Stimulated activated CD8-positive, alpha-beta memory T cell treated with anti-CD3 and anti-CD28 coated beads, Interleukin-15, amount 100 ng/mL, for 24 hours (primary cell): ENCODE measurements around the gene ATP4B.

ENCODE experiments used
- DNase-seq: peaks from one replicate; pipeline ENCODE4 v3.0.0-alpha.2; 2020; ENCODE audit warnings: low read depth

ATP4B gene

GRCh38 chr13:113657851-113658741 is at the start of gene ATP4B:
Gene ATP4B, minus strand, starts transcription at chr13:113658198. Its CDS starts 54 bp downstream, at chr13:113658144.
- DNase-seq: no peak

- no peak for DNase-seq
Observed at GRCh38 chr13:113672002-113672651, 14.1 kb upstream of the ATP4B start.

DNA sequence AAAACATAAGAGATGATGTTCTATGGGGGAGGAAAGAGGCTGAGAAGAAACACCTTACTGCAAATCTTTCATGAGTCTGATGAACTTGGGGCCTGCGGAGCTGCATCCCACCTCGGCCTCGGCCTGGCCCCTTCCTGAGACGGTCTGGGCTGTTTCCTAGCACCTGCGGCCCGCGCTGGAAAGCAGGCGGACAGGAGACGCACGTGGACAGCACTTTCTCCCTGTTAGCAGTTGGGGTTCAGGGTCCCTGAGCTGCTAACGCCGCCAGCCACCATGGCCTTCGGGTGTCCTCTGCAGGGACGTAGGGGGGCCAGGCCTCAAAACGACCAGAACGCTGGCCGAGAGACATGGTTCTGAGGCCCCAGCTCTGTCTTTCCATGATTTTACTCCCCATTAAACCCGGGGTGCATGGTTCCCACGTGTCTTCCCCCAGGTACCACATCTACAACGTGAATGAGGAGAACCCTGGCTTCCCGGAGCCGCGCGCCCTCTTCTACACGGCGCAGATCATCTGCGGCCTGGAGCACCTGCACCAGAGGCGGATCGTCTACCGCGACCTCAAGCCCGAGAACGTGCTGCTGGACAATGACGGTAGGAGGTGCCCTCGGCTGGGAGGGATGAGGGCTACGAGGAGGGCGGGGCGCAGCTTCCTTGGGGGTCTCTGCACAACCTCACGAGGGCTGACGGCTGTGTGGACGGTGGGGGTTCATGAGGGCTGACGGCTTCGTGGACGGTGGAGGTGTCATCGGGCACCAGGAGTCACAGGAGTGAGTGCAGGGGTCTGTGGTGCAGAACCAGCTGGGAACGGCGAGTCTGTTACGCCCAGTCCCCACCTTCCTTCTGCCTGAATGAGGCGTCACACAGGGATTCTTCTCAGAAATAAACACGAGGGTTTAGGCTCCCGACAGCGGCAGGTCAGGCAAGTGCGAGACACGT is 13.3 kb upstream of the ATP4B start:
- DNase-seq: no peak

- DNase-seq: no peak
Observed at GRCh38 chr13:113670541-113670940, 12.5 kb upstream of the ATP4B start.

DNA sequence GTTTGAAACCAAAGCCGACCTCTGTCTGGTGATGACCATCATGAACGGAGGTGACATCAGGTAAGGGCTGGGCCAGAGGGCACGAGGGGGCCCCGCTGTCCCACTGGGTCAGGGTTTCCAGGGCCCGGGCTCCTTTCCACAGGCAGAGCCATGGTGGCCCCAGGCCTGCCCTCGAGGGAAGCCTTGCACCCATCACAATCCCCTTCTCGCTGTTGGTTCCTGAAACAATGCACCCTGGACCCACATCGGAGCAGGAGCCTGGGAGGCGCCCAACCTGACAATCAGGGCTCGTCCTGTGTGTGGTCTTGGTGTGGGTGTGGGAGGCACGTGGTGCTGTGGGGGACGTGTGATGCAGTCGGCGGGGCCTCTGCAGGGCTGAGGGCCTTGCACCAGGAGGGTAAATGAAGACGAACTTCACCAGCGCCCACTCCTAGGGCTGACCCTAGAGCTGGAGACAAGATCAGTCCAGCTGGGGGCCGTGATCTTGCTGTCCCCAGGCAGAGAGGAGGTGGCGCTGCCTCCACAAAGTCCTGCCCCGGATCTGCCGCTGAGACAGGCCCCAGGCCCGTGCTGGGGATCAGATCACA is 11.8 kb upstream of the ATP4B start:
- DNase-seq: no peak

DNA sequence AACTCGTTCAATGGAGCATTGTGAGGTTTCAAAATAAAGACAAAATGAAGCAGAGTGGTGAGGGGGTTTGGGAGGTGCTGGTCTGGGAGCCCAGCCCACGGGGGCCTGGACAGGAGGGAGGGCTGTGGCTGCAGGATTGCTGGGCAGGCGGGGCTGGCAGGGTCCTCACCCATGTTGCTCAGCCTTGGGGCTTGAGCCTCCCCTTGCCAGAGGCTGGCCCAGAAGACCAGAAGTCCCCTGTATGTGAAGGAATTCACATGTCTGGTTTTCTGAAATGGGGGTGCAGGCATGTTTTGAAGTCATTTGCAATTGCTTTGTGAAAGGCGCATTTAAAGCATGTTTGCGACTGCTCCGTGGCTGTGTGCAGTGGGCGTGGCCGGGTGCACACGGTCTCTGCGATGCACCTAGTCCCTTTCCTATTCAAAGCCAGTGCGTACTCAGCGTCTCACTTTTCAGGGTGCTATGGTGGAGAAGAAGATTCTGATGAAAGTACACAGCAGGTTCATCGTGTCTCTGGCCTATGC is 11.3 kb upstream of the ATP4B start:
- no peak for DNase-seq

GRCh38 chr13:113668491-113668971 is 10.5 kb upstream of the ATP4B start:
- no peak for DNase-seq

GRCh38 chr13:113667771-113668490 is 9.9 kb upstream of the ATP4B start:
- DNase-seq: no peak

DNA sequence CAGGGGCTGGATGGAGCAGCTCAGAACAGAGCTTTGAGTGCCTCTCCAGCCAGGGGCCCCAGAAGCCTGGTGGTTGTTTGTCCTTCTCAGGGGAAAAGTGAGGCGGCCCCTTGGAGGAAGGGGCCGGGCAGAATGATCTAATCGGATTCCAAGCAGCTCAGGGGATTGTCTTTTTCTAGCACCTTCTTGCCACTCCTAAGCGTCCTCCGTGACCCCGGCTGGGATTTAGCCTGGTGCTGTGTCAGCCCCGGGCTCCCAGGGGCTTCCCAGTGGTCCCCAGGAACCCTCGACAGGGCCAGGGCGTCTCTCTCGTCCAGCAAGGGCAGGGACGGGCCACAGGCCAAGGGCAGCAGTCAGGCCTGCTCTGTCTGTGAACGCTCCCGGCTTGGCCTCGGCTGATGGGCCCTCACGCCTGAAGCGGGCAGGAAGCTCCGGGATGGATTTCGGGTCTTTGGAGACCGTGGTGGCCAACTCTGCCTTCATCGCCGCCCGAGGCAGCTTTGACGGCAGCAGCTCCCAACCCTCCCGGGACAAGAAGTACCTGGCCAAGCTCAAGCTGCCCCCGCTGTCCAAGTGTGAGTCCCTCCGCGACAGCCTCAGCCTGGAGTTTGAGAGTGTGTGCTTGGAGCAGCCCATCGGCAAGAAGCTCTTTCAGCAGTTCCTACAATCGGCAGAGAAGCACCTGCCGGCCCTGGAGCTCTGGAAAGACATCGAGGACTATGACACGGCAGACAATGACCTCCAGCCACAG is 9.1 kb upstream of the ATP4B start, which contains the start of gene GRK1:
GRK1 (plus strand) TSS at position 269 of the 751 bp plus-strand sequence; CDS start at position 437, 168 bp downstream.
- DNase-seq: no peak

DNA sequence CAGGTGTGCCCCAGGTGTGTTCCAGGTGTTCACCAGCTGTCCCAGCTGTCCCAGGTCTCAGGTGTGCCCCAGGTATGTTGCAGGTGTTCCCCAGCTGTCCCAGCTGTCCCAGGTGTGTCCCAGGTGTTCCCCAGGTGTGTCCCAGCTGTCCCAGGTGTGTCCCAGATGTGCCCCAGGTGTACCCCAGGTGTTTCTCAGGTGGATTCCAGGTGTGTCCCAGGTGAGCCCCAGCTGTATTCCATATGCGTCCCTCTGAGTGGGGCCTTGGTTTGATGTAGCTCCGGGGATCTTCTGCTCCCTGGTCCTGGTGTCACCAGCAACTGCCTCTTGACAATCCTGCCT is 8.3 kb upstream of the ATP4B start:
- DNase-seq: no peak

- DNase-seq: no peak
Observed at GRCh38 chr13:113665597-113666328, 7.8 kb upstream of the ATP4B start.

GRCh38 chr13:113664751-113665596 is 7.0 kb upstream of the ATP4B start:
- no peak for DNase-seq

DNA sequence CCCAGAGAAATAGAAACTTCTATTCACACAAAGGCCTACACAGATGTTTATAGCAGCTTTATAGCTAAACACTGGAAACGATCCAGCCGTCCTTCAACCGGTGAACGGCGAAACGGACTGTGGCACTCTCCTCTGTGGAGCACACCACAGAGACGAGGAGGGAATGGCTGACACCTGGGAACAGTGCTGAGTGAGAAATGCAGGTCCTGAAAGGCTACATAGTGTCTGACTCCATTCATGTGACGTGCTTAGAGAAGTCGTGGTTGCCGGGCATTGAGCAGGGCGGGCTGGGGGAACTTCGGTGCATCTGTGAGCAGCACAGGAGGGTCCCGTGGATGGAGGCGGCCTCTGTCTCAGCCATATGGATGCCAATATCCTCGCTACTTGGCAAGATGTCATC is 5.9 kb upstream of the ATP4B start:
- DNase-seq: no peak

DNA sequence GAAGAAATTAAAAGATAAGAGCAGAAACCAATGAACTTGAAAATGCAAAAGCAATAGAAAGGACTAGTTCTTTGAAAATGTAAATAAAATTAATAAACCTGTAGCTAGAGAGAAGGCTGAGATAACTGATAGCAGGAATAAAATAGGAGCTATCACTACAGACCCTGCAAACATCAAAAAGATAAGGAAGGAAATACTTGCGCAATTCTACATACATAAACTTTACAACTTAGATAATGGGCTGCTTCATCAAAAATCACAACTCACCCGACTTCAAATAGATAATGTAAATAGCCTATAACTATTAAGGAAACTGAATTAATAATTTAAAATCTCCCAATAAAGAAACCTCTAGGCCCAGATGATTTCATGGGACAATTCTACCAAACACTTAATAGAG is 3.5 kb upstream of the ATP4B start:
- DNase-seq: no peak

- no peak for DNase-seq
Observed at GRCh38 chr13:113660066-113660465, 2.1 kb upstream of the ATP4B start.

- DNase-seq: no peak
Observed at GRCh38 chr13:113659337-113659736, 1.3 kb upstream of the ATP4B start.

DNA sequence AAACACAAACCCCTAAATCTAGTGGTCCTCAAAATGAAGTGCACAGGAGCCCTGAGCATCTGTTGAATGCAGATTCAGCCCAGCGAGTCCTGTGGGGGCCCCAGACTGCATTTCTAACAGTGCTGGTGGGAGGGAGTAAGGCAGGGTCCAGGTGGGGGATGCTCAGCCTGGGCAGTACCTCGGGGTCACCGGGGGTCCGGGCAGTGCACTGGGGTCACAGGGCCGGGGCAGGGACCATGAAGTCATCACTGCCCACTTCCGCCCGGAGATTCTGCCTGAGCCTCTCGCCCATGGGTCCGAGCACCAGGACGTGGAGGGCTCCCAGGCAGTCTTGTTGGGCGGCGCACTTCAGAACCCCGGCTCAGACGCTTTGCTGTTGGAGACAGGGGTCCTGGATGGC is 838 bp upstream of the ATP4B start:
- no peak for DNase-seq
